Dendritic cell treated with granulocyte-macrophage colony-stimulating factor and Interleukin-4, amounts not matched to agents 40 ng/mL and 50 ng/mL, for 4 days (primary cell): Measurements from ENCODE around the gene CCSER1.
"Not testable (repeated sequence)": the region's sequence is repeated elsewhere in the genome, so short reads cannot be mapped to it uniquely, and the experiment has no call there.

Experiments used
- H3K27ac Mint-ChIP-seq: one replicate; pipeline ENCODE4 v1.8.0; 2022; ENCODE audit warnings: mild to moderate bottlenecking, mixed read lengths
- H3K27me3 Mint-ChIP-seq: one replicate; pipeline ENCODE4 v1.8.0; 2022; ENCODE audit warnings: mild to moderate bottlenecking, mixed read lengths
- H3K36me3 Mint-ChIP-seq: one replicate; pipeline ENCODE4 v1.8.0; 2022; ENCODE audit warnings: low read depth, mixed read lengths
- H3K4me1 Mint-ChIP-seq: one replicate; pipeline ENCODE4 v1.8.0; 2022; ENCODE audit warnings: low read depth, mixed read lengths
- H3K4me3 Mint-ChIP-seq: one replicate; pipeline ENCODE4 v1.8.0; 2022; ENCODE audit warnings: mild to moderate bottlenecking, moderate library complexity, mixed read lengths
- H3K9me3 Mint-ChIP-seq: one replicate; pipeline ENCODE4 v1.8.0; 2022; ENCODE audit warnings: mixed read lengths
- intact Hi-C: fragments of 100-400 bp; cut with micrococcal nuclease; formaldehyde crosslinking; loops from one replicate; pipeline ENCODE4 v1.15.0; 2022

CCSER1 gene

GRCh38 chr4:90621080-90621479, 493.9 kb downstream of the CCSER1 start:
- Mint-ChIP-seq H3K4me1 (no peaks in the 10 kb centered on the region), H3K4me3 (no peak overlapping the region), H3K36me3 (no peaks in the 10 kb centered on the region), H3K27me3 (no peaks in the 10 kb centered on the region), H3K9me3 (no peaks in the 10 kb centered on the region), H3K27ac (no peak overlapping the region)
- intact Hi-C loops, result no loop called here

DNA sequence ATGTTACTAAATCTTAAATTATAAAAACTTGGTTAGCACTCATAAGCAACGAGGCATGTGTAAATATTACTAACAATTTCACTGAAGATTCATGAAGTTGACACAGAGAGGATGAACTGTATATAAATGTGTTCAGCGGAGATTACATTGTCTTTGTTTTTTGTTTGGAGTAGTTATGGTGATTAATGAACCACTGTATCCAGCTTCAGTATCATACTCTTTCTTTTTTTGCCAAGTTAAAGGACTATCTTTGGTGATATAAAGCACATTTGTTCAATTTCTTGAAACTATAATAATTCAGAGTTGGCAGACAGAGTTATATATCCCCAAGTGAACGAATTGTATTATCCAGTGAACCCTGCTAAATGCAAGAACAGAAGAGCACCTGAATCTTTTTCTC, 497.6 kb downstream of the CCSER1 start:
- Mint-ChIP-seq H3K9me3 (no peaks in the 10 kb centered on the region), H3K4me1 (no peaks in the 10 kb centered on the region), H3K36me3 (no peaks in the 10 kb centered on the region), H3K4me3 (no peak overlapping the region), H3K27ac (no peak overlapping the region), H3K27me3 (no peaks in the 10 kb centered on the region)
- intact Hi-C loops, result no loop called here

DNA sequence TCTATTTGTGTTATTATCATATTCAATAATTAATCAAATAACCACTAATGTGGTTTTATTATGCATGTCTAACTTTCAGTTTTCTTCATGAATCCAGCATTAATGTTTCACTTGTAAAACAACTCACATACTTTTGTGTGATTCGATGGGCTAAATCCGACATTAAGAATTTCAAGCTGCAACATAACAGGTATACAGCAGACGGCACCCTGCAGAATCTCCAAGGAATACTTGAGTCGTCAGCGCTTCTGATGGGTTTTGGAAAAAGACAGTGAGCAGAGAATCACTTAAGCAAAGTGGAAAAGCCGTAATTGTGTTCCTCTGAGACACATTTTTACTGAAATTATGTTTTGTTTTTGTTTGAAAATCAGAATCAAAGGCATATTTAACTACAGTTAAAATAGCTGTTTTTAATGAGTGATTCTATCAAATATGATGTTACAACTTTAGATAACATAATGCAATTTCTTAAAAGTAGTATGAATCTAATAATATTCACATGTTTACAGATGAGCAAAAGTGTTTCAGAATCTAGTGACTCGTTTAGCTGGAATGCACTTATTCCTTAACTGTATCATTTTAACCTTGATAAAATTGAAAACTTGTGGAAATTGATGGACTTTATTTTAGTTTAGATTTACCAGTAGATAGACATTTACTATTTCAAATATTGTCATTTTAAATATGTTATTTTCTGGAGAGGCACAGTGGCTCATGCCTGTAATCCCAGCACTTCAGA, 514.8 kb downstream of the CCSER1 start:
- no peaks in the 10 kb centered on the region for H3K4me1 Mint-ChIP-seq
- no peaks in the 10 kb centered on the region for H3K9me3 Mint-ChIP-seq
- no peak overlapping the region for H3K27ac Mint-ChIP-seq
- no peaks in the 10 kb centered on the region for H3K27me3 Mint-ChIP-seq
- no peak overlapping the region for H3K4me3 Mint-ChIP-seq
- intact Hi-C loops, result no loop called here
- H3K36me3 Mint-ChIP-seq, result no peaks in the 10 kb centered on the region

GRCh38 chr4:90643156-90643555, 516.0 kb downstream of the CCSER1 start:
- intact Hi-C loops, result no loop called here
- Mint-ChIP-seq H3K27me3 (no peaks in the 10 kb centered on the region), H3K27ac (no peak overlapping the region), H3K9me3 (no peaks in the 10 kb centered on the region), H3K36me3 (no peaks in the 10 kb centered on the region), H3K4me3 (no peak overlapping the region), H3K4me1 (no peaks in the 10 kb centered on the region)

GRCh38 chr4:90648311-90648710, 521.1 kb downstream of the CCSER1 start:
- Mint-ChIP-seq H3K4me1 (no peaks in the 10 kb centered on the region), H3K4me3 (no peak overlapping the region), H3K27me3 (no peaks in the 10 kb centered on the region), H3K36me3 (no peaks in the 10 kb centered on the region), H3K27ac (no peak overlapping the region), H3K9me3 (peaks cover under 1% of the 10 kb centered on the region)
- intact Hi-C loops, result no loop called here

DNA sequence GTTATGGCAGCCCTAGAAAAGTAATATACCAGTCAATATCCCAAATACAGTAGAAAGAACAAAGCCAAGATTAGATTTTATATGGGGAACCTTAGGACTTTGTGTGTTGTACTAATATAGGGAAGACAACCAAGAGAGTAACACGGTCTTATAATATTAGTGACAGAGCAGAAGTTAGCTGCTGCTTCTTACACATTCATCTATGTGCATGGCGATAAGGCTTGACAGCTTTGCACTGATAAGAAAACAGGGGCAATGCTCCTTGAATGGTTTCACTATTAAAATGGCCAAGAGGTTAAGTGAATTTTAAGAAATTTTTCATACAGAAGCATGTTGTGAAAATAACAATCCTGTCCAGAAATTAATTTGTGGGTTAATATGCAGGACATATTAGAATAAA, 521.6 kb downstream of the CCSER1 start:
- intact Hi-C loops, result no loop called here
- Mint-ChIP-seq H3K27me3 (no peaks in the 10 kb centered on the region), H3K36me3 (no peaks in the 10 kb centered on the region), H3K4me3 (no peak overlapping the region), H3K27ac (no peak overlapping the region), H3K4me1 (no peaks in the 10 kb centered on the region), H3K9me3 (peaks cover 5% of the 10 kb centered on the region)

- Mint-ChIP-seq H3K36me3 (no peaks in the 10 kb centered on the region), H3K27me3 (no peaks in the 10 kb centered on the region), H3K27ac (no peak overlapping the region), H3K9me3 (peaks cover 7% of the 10 kb centered on the region), H3K4me1 (no peaks in the 10 kb centered on the region), H3K4me3 (no peak overlapping the region)
- intact Hi-C loops, result no loop called here
Observed at GRCh38 chr4:90660672-90661071, 533.5 kb downstream of the CCSER1 start.

DNA sequence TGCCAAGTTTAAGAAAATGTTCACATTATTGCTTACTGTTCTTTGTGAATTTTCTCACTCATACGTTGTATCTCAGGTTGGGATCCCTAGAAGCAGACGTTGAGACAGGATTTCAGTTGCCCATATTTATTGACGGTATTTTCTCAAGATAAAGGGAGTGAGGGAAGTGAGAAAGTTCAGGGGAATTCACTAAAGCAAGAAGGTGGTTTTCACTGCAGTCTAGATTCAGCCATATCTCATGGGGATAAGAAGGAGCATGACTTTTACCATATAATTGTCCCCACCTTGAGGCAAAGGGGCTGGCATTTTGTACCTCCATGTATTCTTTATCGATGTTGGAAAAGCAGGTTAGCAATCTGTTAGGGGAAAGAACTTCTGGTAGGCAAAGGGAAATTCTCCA, 543.0 kb downstream of the CCSER1 start:
- no peak overlapping the region for H3K27ac Mint-ChIP-seq
- no peaks in the 10 kb centered on the region for H3K27me3 Mint-ChIP-seq
- peaks cover 18% of the 10 kb centered on the region for H3K9me3 Mint-ChIP-seq
- H3K4me1 Mint-ChIP-seq, result no peaks in the 10 kb centered on the region
- intact Hi-C loops, result no loop called here
- no peak overlapping the region for H3K4me3 Mint-ChIP-seq
- no peaks in the 10 kb centered on the region for H3K36me3 Mint-ChIP-seq

- no peaks in the 10 kb centered on the region for H3K4me1 Mint-ChIP-seq
- intact Hi-C loops, result no loop called here
- H3K27me3 Mint-ChIP-seq, result no peaks in the 10 kb centered on the region
- no peak overlapping the region for H3K4me3 Mint-ChIP-seq
- no peaks in the 10 kb centered on the region for H3K9me3 Mint-ChIP-seq
- no peak overlapping the region for H3K27ac Mint-ChIP-seq
- no peaks in the 10 kb centered on the region for H3K36me3 Mint-ChIP-seq
Observed at GRCh38 chr4:90689739-90690138, 562.5 kb downstream of the CCSER1 start.

GRCh38 chr4:90695411-90695810, 568.2 kb downstream of the CCSER1 start:
- Mint-ChIP-seq H3K9me3 (no peaks in the 10 kb centered on the region), H3K4me1 (no peaks in the 10 kb centered on the region), H3K4me3 (no peak overlapping the region), H3K27me3 (no peaks in the 10 kb centered on the region), H3K36me3 (no peaks in the 10 kb centered on the region), H3K27ac (no peak overlapping the region)
- intact Hi-C loops, result no loop called here

- H3K4me3 Mint-ChIP-seq, H3K36me3 Mint-ChIP-seq, H3K27ac Mint-ChIP-seq, H3K4me1 Mint-ChIP-seq, H3K27me3 Mint-ChIP-seq, intact Hi-C loops: not testable (repeated sequence)
- peaks cover 43% of the 10 kb centered on the region for H3K9me3 Mint-ChIP-seq
Observed at GRCh38 chr4:90705501-90705900, 578.3 kb downstream of the CCSER1 start.

GRCh38 chr4:90715242-90715641, 588.0 kb downstream of the CCSER1 start:
- intact Hi-C loops, result no loop called here
- Mint-ChIP-seq H3K9me3 (peaks cover 25% of the 10 kb centered on the region), H3K4me3 (no peak overlapping the region), H3K27me3 (no peaks in the 10 kb centered on the region), H3K27ac (no peak overlapping the region), H3K4me1 (no peaks in the 10 kb centered on the region), H3K36me3 (no peaks in the 10 kb centered on the region)

- H3K27ac Mint-ChIP-seq, result no peak overlapping the region
- intact Hi-C loops, result no loop called here
- H3K27me3 Mint-ChIP-seq, result no peaks in the 10 kb centered on the region
- peaks cover 3% of the 10 kb centered on the region for H3K9me3 Mint-ChIP-seq
- no peaks in the 10 kb centered on the region for H3K4me1 Mint-ChIP-seq
- H3K36me3 Mint-ChIP-seq, result no peaks in the 10 kb centered on the region
- no peak overlapping the region for H3K4me3 Mint-ChIP-seq
Observed at GRCh38 chr4:90718931-90719330, 591.7 kb downstream of the CCSER1 start.

DNA sequence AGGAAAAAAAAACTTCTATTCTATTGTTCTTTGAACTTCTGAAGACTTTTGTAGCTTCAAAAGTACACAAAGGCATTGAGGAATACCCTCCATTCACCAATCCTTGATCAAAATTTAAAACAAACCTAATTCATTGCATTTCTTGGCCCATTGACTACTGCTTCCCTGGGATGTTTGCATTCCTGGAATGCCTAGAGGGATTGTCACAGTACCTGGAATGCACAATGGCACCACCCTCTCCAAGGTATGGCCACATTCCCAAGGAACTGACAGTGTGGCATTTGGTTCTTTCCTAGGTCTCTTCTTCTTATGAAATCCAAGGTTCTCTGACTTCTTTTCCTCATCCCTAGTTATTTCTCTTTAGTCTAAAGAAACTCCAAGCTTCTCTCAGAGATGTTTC, 600.7 kb downstream of the CCSER1 start:
- Mint-ChIP-seq H3K36me3 (no peaks in the 10 kb centered on the region), H3K4me3 (no peak overlapping the region), H3K27ac (no peak overlapping the region), H3K9me3 (no peaks in the 10 kb centered on the region), H3K4me1 (no peaks in the 10 kb centered on the region), H3K27me3 (no peaks in the 10 kb centered on the region)
- intact Hi-C loops, result no loop called here

DNA sequence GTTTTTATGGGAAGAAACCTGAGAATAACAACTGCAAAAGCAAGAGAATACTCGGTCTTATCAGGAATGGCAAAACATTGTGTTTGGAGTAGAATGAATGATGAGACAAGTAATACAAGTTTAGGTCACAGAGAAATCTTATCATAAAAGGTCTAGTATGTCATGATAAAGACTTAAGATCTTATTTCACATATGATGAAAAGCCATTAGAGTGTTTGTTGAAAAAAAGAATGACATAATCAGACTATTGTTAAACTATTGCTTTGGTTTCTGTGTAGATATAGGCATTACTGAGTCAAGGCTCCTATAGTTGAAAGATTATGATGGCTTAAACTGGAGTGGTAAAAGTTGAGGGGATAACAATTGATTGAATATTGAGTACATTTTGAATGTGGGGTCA, 603.6 kb downstream of the CCSER1 start:
- Mint-ChIP-seq H3K36me3 (no peaks in the 10 kb centered on the region), H3K27me3 (no peaks in the 10 kb centered on the region)
- intact Hi-C loops, result no loop called here

More for the DNA sequence above, 603.6 kb downstream of the CCSER1 start:
- Mint-ChIP-seq H3K4me1 (no peaks in the 10 kb centered on the region), H3K9me3 (no peaks in the 10 kb centered on the region), H3K4me3 (no peak overlapping the region), H3K27ac (no peak overlapping the region)
